Measurements from ENCODE around the gene FLT4.

Gene FLT4

GRCh38 chr5:180607861-180608571 lies 41.4 kb downstream of the FLT4 start:
- DNase-seq (ENCODE audit: low read depth): no peak

GRCh38 chr5:180606215-180606785 lies 43.1 kb downstream of the FLT4 start:
- DNase-seq (ENCODE audit: low read depth): no peak

GRCh38 chr5:180605554-180606214 lies 43.7 kb downstream of the FLT4 start:
- peak; percentile 41 for DNase-seq (ENCODE audit: low read depth)

DNA sequence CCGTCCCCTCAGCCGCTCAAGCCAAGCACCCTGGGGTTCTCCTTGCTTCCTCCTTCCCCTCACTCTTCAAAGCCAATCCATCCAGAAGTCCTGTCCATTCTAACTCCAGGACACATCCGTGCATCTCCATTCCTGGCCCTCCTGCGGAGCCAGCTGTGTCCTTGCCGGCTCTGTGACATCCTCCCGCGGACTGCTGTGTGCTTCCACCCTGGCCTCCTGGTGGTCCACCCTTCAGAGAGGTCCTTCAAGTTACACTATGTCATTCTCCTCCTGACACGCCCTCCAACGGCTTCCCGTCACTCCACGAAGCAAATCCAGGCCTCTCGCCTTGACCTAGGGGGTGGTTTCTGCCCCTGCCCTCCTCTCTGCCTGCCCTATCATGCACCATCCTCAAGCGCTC lies 45.1 kb downstream of the FLT4 start:
- no peak for DNase-seq (ENCODE audit: low read depth)

GRCh38 chr5:180603076-180603594 lies 46.3 kb downstream of the FLT4 start:
- no peak for DNase-seq (ENCODE audit: low read depth)

DNA sequence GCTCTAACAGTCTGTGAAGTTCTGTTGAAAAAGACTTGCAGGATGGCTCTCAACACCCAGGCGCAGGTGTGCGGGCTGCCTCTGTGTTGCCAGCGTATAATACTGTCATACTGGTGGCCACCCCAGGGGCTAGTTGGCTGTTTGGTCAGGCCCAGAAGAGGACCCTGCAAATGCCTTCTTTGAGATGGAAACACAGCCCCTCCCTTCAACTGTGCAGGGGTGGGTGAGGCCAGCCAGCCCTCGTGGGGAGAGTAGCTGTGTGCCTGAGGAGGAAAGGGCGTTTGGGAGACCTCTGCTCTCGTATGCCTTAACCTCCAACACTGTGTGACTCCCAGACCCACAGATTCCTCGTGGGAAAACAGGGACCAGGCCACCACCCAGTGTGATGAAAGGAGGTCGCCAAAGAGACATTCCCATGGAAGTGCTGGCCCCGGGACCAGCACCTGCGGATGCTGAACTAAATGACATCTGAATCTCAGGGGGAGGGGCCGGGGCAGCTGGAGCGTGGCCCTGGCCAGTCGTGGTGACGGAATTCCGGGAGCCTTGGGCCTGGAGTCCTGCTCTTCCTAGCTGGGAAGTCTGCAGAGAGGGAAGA lies 46.8 kb downstream of the FLT4 start:
- DNase-seq (ENCODE audit: low read depth): no peak

DNA sequence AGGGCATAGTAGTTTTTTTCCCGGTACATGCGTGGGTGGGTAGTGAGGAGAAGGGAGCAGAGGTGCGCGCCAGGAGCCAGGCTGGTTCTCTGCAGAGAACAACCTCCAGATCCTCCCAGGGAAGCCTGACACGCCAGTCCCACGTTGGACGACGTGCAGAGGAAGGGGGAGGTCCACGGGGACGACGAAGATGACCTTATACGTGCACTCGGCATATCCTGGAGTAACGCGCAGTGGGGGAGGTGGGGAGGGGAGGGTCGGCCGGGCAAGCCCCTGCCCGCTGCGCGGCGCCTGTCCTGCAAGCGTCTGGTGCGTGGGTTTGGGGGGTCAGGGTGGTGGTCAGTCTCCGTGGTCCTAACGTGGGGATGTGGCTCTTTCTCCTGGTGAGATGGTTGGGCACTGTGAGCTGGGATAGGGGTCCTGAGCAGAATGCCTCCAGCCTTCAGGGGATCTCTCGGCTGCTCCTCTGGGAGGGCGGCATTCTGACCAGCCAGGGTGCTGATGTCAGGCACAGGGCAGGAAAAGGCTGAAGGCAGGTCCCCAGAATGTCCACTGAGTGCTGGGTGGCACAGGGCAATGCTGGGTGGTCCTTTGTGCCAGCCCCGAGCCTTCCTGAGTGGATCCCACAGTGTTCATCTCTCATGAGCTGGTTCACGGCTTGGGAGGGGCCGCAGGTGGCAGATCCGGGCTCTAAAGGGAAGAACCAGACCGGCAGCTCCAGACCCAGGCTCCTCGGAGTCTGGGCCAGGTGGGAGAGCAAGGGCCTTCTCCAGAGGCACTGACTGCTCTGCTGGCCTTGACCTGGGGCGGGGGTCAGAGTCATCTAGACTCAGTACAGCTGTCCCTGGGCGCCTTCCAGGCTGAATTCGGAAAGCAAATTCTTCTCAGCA lies 47.6 kb downstream of the FLT4 start:
- DNase-seq (ENCODE audit: low read depth): no peak

GRCh38 chr5:180600554-180601041 lies 48.8 kb downstream of the FLT4 start:
- no peak for DNase-seq (ENCODE audit: low read depth)

GRCh38 chr5:180599981-180600553 lies 49.3 kb downstream of the FLT4 start:
- DNase-seq (ENCODE audit: low read depth): no peak

- no peak for DNase-seq (ENCODE audit: low read depth)
Observed at GRCh38 chr5:180599590-180599914, 49.8 kb downstream of the FLT4 start.

DNA sequence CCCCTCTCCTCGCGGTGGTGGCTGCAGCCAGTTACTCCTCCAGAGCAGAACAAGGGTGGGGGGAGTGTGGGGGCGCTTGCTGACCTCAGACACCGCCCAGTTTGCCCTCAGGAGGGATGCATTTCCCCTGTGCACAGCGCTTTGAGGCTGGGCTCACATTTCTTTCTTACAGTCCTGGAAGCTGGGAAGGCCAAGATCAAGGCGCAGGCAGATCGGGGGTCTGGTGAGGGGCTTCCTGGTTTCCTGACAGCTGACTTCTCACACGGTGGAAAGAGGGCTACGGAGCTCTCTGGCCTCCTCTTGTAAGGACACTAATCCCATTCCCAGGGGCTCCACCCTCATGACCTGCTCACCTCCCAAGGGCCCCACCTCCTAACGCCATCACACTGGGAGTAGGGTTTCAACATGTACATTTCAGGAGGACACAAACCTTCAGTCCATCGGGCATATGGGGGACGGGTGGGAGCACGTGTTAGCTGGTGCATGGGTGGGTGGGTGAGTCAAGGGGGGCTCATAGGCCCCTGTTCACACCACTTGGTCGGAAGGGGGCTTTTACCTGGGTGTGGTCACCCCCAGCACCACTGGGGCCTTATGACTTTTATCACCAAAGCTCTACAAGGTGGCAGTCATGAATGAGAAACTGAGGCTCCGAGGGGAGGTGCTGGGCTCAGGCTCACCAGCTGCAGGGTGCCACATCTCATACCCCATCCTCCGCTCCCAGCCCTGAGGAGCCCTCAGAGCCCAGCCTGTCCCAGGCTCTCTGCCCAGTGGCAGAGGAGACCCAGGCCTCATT lies 50.4 kb downstream of the FLT4 start:
- no peak for DNase-seq (ENCODE audit: low read depth)

DNA sequence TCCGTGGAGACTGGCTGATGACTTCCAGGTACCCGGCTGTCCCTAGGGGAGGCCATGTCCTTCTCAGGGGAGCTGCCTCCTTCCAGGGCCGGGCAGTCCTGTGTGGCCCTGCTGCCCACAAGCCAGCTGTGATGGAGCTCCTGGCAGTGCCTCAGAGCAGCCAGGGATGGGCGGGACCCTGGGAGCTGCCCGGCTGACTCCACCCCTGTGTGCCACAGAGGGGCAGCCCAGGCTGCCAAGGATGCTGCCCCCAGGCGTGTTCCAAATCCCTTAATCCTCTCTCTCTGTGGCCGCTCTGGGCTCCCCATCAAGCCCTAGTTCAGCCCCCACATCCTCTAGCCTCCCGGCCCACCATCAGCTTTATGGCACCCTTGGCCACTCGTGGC lies 51.1 kb downstream of the FLT4 start:
- no peak for DNase-seq (ENCODE audit: low read depth)

GRCh38 chr5:180596668-180597231 lies 52.6 kb downstream of the FLT4 start:
- no peak for DNase-seq (ENCODE audit: low read depth)

DNA sequence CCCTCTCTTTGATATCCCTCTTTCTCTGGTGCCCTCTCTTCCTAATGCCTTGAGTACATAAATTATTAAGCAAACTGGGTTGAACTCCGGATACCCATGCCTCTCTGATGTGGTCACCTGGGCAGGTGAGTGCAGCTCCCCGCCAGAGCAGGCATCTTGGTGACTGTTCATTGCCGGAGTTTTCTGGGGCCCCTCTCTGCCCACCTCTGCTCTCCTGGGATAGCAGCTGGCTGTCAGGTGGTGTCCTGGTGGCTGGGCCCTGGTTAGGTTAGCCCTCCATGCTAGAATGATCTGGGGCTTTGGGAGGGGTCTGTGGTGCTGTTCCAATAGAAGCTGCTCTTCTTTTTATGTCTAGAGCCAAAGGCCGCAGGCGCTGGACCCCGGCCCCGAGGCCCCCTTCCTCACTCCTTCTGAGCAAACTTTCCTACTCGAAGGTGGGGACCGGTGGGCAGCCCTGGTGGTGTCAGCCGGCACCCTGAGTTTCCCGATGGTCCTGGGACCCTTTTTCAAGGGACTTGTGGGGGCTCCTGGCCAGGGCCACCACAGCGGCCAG lies 53.2 kb downstream of the FLT4 start:
- DNase-seq (ENCODE audit: low read depth): no peak

GRCh38 chr5:180595381-180596114 lies 53.9 kb downstream of the FLT4 start:
- no peak for DNase-seq (ENCODE audit: low read depth)

DNA sequence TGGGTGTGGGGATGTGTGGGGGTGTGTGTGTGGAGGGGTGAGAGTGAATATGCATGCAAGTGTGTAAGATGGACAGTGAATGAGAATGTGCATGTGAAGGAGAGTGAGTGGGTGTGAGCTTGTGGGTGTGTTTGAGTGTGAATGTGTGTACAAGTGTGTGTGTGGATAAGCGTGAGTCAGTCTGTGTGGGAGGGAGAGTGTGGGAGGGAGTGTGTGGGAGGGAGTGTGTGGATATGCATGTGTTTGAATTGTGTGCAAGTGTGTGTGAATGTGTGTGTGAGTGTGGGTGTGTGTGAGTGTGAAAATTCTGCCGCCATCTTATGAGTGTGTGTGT lies 54.4 kb downstream of the FLT4 start:
- no peak for DNase-seq (ENCODE audit: low read depth)

DNA sequence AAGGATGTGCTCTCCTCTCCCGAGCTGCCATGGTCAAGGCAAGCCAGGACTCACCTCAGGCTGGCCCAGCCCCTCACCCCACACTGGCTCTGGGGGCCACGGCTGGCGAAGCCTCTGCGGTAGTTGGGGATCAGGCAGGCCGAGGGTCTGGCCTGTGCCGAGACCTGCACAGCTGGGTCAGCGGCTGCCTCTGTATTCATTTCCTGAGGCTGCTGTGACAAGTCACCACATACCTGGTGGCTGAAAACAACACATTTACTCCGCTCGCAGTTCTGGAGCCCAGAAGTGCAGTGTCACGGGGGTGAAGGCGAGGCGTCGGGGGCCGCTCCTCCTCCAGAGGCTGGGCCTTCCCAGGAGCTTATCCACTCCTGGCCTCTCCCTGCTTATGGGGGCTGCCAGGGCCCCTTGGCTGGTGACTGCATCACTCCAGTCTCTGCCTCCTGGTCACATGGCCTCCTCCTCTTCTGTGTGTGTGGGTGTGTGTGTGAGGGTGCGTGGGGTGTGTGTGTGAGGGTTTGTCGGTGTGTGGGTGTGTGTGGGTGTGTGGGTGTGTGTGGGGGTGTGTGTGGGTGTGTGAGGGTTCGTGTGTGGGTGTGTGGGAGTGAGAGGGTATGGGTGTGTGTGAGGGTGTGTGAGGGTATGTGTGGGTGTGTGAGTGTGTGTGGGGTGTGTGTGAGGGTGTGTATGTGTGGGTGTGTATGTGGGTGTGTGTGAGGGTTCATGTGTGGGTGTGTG lies 54.9 kb downstream of the FLT4 start:
- DNase-seq (ENCODE audit: low read depth): no peak

- DNase-seq (ENCODE audit: low read depth): no peak
Observed at GRCh38 chr5:180593446-180594206, 55.8 kb downstream of the FLT4 start.
